Fibroblast of peridontal ligament (primary cell): Measurements from ENCODE around the gene MFSD1.
A peak's percentile ranks its signal among the peaks of the same experiment; 100 is the strongest.

Experiments
- DNase-seq: peaks from one replicate; pipeline ENCODE4 v3.0.0-alpha.2; 2010; ENCODE audit errors: extremely low read depth

The MFSD1 gene, protein sequence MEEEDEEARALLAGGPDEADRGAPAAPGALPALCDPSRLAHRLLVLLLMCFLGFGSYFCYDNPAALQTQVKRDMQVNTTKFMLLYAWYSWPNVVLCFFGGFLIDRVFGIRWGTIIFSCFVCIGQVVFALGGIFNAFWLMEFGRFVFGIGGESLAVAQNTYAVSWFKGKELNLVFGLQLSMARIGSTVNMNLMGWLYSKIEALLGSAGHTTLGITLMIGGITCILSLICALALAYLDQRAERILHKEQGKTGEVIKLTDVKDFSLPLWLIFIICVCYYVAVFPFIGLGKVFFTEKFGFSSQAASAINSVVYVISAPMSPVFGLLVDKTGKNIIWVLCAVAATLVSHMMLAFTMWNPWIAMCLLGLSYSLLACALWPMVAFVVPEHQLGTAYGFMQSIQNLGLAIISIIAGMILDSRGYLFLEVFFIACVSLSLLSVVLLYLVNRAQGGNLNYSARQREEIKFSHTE

DNA sequence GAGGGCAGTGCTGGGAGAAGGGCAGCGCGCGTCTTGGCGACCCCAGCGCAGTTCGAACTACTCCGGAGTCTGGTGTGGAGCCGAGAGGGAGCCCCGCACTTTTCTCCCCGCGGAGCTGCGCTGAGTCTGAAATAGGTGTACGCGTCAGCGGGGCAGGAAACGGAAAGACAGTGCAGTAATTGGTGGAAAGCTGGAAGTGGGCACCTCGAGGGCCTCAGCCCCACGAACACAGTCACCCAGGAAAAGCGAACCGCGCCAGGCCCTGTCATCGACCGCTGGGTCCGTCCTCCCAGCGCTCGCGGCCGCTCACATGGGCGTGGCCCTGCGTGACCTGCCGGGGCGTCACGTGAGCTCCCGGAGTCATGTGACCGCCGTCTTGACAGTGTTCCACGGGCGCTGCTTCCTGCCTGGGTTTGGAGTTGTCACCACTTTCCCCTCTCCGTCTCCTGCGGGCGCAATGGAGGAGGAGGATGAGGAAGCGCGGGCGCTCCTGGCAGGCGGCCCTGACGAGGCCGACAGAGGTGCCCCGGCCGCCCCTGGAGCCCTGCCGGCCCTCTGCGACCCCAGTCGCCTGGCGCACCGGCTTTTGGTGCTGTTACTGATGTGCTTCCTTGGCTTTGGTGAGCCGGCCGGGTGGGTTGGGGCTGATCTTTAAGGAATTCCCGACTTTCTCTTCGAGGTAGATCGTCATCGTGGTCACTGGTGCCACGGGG lies at the start of gene MFSD1:
MFSD1 (plus strand) TSS at position 359 of the 713 bp plus-strand sequence; CDS start at position 458, 99 bp downstream.
- peak; percentile 88 for DNase-seq

DNA sequence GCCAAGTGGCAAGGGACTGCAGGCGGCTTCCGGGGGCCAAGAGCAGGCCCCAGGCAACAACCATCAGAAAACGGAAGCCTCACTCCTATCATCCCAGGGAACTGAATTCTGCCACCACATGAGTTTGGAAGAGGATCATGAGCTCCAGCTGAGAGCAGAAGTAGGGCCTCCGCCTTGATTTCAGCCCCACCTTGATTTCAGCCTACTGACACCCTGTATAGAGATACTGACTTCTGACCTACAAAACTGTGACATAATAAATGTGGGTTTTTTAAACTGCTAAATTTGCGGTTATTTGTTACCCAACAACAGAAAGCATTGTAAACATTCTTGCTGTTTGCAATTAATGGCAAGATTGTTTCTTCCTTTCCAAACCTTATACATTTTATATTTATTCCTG lies 48.0 kb upstream of the MFSD1 start:
- DNase-seq, result no peak

DNA sequence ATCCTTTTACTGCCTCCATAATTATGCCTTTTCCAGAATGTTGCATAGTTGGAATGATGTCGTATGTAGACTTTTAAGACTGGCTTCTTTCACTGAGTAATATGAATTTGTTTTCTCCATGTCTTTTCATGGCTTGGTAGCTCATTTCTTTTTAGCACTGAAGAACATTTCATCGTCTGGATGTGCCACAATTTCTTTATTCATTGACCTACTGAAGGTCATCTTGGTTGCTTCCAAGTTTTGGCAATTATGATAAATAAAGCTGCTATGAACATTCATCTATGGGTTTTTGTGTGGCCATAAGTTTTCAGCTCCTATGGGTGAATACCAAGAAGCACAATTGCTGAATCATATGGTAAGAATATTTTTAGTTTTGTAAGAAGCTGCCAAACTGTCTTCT lies 46.4 kb upstream of the MFSD1 start:
- DNase-seq, result no peak

DNA sequence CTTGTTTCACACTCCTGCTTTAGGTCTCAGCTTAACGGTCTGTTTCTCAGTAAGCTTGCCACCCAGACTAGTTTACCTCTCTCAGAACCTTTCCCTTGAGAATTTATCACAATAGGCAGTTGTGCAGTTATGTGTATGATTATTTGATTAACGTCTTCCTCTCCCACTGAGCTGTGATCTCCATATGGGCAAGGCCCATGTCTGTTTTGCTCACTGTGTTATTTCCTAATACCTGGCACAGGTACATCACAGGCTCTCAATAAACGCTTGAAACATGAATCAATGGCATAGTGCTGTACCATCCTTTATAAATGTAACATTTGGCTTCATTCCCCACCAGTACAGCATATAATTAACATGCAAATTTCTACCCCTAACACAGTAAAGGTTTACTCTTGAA lies 40.5 kb upstream of the MFSD1 start:
- no peak for DNase-seq

DNA sequence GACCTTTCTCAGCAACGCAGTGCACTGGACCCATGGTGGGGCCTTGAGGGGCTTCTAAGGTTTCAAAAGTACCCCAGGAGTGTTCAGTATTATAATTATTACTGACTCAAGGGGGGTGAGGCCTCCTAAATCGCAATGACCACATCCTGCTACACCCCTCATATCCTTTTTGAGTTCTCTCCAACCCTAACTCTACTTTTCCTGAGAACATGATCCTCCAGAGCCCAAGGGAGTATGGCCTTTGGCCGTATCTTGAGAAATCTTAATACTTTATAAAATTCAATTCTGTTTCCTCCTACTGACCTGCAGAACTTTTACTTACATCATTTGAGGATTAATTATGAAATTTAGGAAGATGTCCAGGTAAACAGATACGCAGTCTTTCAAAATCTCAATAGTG lies 39.2 kb upstream of the MFSD1 start:
- no peak for DNase-seq

DNA sequence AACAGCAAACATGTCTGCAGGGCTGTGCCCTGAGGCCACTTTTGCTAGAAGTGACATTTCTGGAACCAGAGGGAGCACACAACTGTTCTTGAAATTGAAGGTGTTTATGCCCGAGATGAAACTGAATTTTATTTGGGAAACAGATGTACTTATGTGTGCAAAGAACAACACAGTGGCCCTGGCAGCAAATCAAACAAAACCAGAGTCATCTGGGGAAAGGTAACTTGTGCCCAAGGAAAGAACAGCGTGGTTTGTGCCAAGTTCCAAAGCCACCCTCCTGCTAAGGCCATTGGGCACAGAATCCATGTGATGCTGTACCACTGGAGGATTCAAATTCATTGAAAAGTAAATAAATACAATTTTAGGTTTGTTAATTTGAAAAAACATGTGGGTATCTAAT lies 38.4 kb upstream of the MFSD1 start:
- no peak for DNase-seq

DNA sequence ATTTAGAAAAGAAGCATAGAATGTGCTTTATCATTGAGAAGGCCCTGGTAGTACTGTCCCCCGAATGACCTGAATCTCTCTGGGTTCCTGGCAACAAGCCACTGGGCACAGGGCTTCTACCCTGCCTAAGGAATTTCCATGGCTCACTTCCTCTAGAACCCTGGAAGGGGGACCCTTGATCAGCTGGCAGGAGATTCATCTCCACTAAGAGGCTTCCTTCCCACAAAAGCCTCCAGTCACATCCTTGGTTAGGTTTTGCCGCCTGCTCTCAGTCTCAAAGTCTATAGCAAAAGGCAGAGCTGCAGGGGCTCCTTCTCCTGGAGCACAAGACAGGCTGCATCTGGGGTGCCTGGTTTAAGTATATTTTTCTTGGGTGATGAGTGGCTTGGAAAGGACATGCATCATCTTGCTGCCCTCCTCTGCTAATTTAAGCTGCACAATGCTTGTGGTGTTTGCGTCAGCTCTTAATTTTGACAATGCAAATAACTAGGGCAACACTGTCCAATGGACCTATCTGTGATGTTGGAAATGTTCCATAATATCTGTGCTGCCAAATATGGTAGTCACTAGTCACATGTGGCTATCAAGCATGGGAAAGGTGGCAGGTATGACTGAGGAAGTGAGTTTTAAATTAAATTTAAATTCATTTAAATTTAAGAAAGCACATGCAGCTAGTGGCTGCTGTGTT lies 36.2 kb upstream of the MFSD1 start:
- no peak for DNase-seq

DNA sequence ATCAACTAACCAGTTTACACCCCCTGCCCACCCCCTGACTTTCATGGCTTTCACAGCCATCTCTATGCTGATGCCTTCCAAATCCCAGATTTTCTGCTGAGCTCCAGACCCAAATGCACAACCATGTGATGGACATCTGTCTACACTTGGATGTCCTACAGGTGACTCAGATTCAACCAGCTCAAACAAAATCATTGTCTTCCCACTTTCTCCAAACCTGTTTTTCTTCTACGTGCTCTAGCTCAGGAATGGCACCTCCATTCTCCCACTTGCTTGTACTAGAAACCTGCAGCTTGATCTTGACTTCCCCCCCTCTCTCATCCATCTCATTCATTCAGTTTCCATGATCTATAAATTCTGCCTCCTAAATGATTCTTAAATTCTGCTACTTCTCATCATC lies 35.5 kb upstream of the MFSD1 start:
- DNase-seq, result no peak

DNA sequence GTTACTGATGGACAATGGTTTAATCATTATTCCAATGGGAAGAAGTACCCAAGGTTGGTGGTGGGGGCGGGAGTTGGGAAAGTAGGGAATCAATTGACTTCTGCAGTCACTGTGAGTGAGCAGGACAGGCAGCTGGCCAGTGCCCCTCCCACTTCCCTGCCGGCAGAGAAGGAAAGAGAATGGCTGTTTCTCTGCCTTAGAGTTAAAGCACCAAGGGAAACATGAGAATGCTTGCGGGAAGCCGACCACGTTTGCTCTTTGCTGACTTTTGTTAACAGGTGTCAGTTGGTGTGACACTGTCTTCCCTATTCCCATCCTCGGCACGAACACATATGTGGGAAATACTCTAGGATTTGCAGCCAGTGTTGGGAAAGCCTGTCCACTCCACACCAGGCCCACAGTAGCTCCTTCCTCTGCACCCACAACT lies 33.5 kb upstream of the MFSD1 start:
- DNase-seq, result peak; percentile 55

DNA sequence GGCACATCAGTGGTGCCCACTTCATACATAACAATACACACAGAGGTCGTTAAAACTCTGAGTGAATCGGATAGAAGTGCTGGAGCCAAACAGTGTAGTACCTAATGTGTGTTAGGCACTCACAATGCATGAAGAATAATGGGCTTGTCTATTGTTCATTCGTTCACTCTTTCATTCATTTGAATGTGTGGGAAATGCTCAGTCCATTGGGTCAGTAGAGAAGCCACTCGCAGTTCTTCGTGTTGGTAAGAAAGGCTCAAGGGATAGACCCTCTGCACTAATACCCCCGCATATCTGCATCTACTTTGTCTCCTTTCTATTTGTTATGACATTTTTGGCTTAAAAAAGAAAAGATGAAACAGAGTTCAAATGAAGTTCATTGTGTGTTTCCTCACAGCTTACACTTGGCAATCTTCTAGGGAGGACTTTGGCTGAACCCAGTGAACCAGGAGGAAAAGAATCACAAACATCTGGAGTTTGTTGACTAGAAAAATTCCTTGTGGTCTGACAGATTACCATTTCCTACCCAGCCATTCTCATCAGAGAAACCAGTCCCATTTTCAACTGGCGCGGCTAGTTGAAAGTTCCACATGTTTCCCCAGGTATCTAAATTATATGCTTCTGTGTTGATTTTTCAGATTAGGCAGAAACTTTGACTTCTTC lies 32.8 kb upstream of the MFSD1 start:
- DNase-seq, result peak; percentile 97

DNA sequence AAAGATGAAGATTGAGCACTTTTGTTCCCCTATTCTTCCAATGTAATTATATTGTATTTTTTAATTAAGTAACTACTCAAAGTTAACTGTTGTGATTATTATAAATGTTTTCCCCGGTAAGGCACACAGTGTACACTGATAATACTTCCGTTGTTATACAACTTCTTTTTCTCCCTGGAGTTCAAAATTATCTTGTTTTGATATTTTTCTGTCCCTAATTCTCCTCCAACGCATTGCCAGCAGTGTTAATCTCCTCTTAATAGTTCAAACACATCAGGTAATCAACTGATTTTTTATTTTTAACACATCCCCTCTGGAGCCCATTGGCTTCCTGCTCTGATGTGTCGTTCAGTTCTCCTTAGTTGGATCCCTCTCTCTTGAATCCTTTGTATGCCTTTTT lies 32.3 kb upstream of the MFSD1 start:
- no peak for DNase-seq

DNA sequence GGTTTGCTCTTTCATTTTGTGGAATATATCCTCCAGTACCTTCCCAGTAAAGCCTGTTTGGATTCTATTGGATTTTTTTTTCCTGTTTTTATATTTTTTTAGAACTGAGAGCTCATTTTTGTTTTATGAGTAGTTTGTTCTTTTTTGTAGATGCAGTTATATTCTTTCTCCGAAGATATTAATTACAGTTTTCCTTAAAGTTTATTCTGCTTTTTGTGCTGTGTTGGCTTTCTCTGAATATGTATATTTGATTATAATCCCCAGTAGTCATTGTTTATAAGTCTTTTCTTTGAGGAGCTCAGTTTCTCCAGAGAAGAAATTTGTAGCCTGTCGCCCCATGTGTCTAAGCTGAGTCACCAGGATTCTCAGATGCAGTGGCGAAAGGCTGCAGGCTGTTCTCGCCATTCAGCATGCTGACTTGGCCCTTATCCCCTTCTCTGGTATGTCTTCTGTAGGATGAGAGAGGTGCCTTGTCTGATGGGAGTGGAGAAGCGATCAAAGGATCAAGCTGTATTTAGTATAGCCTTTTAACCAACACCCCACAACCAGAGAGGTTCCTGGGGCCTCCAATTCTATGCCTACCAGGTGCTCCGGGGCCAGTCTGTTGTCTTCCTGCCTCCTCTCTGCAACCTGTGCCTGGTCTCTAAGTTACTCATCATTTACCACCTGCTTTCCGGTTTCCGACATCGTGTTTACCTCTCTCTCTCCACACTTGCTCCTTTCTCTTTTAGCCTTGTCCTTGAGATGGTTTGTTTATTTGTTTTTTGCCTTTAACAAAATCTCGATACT lies 31.7 kb upstream of the MFSD1 start:
- peak; percentile 63 for DNase-seq

DNA sequence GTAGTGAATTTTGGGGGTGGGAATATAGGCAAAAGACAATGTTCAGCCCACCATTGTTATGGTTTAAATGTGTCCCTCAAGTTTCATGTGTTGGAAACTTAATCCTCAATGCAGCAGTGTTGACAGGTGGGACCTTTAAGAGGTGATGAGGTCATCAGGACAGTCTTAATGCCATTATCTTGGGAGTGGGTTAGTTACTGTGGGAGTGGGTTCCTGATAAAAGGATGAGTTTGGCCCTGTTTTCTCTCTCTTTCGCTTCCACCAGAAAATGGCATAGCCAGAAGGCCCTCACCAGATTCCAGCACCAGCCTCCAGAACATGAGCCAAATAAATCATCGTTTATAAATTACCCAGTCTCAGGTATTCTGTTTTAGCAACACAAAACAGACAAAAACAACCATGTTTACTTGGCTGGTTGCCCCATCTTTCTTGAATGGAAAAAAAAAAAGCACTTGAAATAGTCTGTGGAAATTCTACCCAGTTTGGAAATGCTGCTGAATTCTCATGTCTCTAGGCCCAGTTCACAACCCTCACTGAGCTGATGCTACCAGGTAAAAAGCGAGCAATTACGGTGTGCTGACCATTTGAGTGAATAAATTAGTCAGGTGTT lies 31.0 kb upstream of the MFSD1 start:
- no peak for DNase-seq

DNA sequence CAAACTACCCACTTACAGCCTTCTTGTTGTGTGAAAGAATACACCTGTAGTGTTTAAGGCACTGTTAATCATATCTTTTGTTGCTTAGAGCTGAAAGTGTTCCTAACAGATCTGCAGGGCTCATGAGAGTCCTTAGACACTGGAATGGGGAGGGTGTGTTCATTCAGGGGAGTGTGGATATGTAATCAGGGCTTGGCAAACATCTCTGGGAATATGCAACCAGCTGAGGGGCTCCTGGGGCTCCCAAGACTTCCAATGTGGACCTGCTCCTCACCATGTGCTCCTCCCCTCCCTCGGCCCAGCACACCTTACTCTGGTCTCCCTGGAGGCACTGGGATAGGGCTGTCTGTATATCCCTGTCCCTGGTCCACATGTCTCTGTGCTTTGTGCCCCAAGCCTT lies 30.3 kb upstream of the MFSD1 start:
- no peak for DNase-seq

DNA sequence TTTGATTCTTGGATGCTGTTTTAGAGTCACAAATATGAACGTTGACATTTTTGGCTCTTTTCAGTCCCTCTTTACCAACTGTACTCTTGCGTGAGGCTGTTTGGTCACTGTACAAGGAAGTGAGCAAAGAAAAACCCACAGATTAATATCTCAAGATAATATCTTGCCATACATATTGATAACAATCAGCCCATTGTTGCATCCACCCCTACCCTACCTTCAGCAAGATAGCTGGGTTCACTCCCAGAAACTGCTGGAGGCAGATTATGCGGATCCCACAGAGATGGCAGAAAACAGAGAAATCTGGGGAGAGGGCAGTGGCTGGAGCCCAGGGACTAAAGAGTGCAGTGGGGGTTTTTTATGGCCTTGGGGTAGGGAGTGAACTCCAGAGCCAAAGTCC lies 29.9 kb upstream of the MFSD1 start:
- DNase-seq, result no peak

DNA sequence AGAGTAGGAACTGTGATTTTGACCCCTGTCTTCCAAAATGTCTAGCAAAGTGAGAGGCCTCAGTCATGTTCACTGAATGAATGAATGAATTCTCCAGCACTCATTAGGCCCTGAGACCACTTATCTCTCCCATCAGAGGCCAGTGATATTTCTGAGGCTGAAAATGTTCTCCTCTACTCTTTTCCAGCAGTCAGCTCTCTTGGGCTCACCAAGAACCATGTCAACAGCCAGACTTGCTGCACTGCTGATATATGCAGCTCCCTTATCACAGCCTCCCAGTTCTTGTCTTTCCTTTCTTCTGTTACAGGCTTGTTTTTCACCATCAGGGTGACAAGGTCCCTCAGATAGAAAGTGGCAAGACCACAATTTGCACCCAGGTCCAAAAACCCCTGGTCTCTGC lies 28.7 kb upstream of the MFSD1 start:
- no peak for DNase-seq

DNA sequence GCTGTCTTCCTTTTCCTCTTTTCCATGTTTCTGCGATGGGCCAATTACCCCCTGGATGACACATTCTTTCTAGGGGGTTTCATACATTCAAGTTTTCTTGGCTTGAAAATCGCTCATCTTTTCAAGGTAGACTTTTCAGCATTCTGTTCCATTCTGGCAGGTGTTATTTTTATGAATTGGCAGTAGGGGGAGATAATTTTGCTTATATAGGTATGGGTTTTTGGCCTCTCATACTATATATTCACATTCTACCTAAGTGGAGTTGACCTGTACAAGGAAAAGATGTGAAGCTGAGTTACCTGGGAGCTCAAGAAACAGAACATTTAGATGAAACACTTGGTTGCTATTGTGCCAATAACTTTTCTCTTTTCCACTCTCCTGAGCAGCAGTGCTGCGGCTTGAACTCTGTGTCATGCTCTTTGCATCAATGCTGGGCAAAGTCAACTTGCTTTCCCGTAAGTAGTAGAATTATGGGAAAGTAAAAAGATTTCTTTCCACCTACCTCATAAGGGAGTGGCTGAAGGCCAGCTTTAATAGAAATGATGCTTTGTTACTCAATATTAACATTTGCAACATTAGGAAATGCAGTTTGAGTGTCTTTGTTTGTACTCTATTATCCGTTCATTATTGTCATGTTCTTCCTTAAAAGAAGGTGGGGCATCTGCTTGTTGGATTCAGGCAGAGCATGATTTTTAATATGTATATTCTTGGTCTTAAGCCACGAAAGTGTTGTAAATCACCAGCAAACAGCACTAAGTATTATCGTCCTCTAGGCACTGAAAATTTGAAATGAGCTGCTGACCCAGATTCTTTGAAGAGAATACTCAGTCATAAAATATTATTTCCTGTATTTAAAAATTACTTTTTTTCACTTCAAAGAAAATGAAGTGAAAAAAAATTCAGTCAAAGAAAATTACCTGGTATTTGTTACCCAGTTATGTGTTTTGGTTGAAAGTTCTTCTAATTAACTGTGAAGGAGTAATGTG lies 27.7 kb upstream of the MFSD1 start:
- no peak for DNase-seq

DNA sequence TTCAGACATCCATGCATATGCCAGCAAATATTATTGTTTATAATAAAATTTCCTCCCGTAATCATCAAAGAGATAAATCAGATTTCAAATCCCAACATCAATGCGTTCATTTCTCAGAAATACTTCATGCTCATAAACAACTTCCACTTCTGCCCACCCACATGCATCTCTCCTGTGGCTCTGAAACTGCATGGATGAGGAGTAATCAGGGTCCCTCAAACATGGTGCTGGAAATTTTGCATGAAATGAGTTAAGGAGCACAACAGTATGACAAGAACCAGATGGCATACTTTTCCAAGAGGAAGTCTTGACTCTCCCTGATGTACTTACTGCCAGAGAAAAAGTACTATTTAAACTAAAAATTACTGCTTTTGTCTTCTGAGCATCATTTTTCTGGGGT lies 26.9 kb upstream of the MFSD1 start:
- no peak for DNase-seq
